ENCODE results near the gene SNX18.
"Not testable (repeated sequence)": the region's sequence is repeated elsewhere in the genome, so short reads cannot be mapped to it uniquely, and the experiment has no call there.

SNX18 gene

GRCh38 chr5:54517512-54518145 lies at the start of gene SNX18:
Gene SNX18 (plus strand): TSS chr5:54517759. CDS start chr5:54517953, 194 bp downstream.
- peak; percentile 21 for DNase-seq

DNA sequence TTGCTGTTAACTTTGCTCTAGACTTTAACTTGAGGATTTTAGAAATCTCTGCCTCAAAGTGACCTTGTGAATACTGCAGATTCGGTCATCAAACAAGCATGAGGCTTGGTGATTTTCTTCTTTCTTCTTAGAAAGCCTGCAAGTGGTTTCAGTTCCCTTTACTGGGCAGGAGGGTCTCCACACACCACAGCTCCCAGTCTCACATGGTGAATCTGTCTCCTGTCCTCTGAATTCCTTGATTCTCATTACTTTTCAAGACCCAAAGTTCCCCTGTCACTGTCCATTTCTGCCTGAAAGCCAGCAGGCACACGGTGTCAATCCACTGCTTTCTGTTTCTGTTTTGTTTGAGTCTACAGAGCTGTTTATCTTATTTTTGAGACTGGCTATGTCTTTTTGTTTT lies 47.9 kb upstream of the SNX18 start:
- DNase-seq = no peak

DNA sequence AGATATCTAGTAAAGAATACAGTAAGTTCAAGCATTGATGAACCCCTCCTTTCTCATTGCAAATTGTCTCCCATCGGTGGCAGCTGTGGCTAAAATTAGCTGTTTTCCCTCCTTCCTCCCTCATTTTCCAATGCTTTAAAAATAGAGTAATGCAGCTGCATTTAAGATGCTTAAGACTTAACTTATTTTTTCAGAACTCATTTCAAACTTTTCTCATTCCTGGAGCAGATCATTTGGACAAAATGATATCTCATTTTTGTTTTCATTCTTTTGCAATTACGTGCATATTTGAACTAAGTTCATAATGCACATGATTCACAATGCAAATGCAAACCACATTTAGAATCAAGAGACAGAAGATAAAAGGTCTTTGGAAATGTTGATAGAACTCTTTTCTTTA lies 47.4 kb upstream of the SNX18 start:
- no peak for DNase-seq

DNA sequence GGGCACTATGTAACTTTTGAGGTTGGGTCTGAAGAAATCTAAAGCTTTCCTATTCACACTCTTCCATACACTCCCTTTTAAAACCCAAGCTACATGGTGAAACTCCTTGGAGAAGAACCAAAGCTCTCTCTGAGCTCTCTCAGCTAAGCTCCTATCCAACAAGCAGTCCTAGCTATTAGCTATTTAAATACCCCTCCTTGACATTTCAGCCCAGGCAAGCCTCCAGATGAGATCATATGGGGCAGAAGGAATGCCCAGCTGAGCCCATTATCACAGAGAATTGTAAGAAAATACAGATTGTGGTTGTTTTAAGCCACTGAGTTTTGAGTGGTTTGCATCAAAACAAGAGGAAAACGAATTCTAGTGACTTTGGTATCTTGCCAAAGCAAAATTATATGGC lies 46.9 kb upstream of the SNX18 start:
- DNase-seq = no peak

- DNase-seq = no peak
These were observed 46.2 kb upstream of the SNX18 start for GRCh38 chr5:54471398-54471797.

DNA sequence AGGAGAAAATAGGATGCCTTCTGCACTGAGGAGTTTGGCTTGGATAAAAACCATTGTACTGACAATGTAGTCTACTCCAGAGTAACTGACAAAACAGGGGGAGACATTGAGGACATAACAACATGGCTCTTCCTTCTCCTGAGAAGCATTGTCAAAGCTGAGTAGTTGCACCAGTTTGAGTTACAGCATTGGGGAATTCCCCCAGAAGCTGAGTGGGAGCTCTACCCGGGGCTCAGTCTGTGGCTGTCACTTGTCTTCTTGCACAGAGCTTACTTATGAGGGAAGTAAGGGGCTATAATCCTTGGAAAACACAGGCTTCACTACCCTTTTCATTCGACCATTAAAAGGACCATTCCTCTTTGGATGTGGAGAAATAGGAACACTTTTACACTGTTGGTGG lies 40.9 kb upstream of the SNX18 start:
- no peak for DNase-seq

- DNase-seq = no peak
These were observed 39.5 kb upstream of the SNX18 start for GRCh38 chr5:54477941-54478478.

- no peak for DNase-seq
These were observed 37.3 kb upstream of the SNX18 start for GRCh38 chr5:54480296-54480695.

- no peak for DNase-seq
These were observed 33.2 kb upstream of the SNX18 start for GRCh38 chr5:54484219-54484894.

- not testable (repeated sequence) for DNase-seq
These were observed 31.9 kb upstream of the SNX18 start for GRCh38 chr5:54485659-54486058.

DNA sequence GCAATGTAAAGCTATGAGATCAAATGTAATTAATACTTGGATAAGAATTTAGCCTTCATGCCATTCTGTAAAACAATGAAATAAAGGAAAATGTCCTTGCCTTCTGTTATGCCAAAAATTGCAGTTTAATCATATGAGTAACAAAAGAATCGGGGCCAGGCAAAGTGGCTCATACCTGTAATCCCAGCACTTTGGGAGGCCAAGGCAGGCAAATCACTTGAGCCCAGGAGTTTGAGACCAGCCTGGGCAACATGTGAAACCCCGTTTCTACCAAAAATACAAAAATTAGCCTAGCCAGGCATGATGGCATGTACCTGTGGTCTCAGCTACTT lies 27.9 kb upstream of the SNX18 start:
- DNase-seq = not testable (repeated sequence)

- DNase-seq = no peak
These were observed 26.2 kb upstream of the SNX18 start for GRCh38 chr5:54491326-54491725.

DNA sequence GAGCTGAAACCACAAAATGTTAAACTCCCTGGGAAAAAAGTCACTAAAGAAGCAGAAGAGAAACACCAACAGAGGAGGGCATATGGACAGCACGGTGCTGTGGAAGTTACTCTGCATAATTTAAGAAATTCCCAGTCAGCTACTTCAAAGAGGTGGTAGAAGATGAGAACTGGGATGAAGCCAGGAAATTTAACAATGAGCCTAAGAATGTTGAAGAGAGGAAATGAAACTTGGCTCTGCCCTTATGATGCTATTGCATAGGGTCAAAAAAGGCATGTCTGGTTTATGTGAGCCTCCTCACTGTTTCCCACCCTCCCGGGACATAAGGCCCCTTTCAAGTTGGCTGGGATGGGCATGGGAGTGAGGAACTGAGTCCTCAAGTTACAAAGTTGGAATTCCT lies 25.4 kb upstream of the SNX18 start:
- no peak for DNase-seq

GRCh38 chr5:54495027-54495426 lies 22.5 kb upstream of the SNX18 start:
- DNase-seq = no peak

DNA sequence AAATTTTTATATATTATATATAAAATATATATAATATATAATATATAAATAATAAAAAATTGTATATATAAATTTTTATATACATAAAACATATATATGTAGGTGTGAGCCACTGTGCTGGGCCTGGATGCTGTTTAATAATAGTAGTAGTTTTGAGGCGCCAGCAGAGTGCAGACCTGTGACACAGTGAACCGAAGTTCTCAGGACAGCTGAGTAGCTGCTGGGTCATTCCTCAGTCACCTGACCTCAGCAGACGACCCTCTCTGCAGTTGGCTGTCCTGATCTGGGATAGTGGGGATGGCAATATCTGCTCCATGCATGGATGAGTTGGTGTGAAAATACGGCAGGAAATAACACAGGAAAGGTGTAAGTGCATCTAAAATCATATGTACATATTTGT lies 3.3 kb upstream of the SNX18 start:
- DNase-seq = no peak

DNA sequence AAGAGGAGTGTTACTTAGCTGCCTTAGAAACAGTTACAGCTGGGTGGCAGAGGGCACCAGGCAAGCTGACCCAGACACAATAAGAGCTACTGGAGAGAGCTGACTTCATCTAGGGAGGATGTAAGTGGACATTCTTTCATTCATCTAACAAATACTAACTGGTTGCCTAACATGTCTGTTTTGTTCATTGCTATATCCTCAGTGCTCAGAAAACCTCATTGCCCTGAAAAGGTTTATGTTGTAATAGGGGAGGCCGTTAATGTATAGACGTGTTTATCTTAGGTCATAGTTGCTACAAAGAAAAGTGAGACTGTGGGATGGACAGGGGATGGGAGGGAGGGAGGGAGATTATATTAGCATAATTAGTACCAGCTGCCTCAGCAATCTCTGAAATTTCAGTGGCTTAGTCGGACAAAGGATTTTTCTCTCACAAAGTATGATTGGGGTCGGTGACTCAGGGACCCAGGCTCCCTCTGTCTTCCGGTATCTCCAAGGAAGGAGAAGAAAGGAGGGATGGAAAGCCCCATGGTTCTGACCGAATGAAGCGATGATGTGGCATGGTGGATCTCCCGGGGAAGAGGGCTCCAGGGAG lies 2.6 kb upstream of the SNX18 start:
- DNase-seq = no peak

DNA sequence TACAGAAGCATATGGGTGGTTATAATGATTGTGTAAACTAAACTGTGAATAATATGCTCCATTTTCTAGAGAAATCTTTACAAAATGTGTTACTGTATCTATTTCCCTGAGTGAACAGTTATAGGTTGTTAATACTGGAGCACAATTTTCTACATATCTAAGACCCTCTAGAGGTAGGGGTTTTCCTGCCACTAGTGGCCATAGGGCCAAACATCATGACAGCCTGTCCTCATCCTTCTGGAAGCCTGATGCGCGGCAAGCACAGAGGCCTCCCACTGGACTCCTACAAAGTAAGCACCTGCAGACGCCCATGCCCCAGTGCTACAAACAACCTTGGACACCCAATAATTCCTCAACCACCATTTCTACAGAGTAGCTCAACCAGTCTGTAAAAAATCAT lies 1.9 kb upstream of the SNX18 start:
- no peak for DNase-seq

- no peak for DNase-seq
These were observed 1.4 kb upstream of the SNX18 start for GRCh38 chr5:54516051-54516655.

- no peak for DNase-seq
These were observed 416 bp upstream of the SNX18 start for GRCh38 chr5:54517174-54517511.

DNA sequence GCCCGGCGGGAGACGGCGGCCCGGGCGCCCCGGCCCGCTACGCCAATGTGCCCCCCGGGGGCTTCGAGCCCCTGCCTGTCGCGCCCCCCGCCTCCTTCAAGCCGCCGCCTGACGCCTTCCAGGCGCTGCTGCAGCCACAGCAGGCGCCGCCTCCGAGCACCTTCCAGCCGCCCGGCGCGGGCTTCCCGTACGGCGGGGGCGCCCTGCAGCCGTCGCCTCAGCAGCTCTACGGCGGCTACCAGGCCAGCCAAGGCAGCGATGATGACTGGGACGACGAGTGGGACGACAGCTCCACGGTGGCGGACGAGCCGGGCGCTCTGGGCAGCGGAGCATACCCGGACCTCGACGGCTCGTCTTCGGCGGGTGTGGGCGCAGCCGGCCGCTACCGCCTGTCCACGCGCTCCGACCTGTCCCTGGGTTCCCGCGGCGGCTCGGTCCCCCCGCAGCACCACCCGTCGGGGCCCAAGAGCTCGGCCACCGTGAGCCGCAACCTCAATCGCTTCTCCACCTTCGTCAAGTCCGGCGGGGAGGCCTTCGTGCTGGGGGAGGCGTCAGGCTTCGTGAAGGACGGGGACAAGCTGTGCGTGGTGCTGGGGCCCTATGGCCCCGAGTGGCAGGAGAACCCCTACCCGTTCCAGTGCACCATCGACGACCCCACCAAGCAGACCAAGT lies 723 bp downstream of the SNX18 start:
- DNase-seq = no peak

DNA sequence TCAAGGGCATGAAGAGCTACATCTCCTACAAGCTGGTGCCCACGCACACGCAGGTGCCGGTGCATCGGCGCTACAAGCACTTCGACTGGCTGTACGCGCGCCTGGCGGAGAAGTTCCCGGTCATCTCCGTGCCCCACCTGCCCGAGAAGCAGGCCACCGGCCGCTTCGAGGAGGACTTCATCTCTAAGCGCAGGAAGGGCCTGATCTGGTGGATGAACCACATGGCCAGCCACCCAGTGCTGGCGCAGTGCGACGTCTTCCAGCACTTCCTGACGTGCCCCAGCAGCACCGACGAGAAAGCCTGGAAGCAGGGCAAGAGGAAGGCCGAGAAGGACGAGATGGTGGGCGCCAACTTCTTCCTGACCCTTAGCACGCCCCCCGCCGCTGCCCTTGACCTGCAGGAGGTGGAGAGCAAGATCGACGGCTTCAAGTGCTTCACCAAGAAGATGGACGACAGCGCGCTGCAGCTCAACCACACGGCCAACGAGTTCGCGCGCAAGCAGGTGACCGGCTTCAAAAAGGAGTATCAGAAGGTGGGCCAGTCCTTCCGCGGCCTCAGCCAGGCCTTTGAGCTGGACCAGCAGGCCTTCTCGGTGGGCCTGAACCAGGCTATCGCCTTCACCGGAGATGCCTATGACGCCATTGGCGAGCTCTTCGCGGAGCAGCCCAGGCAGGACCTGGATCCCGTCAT lies 1.4 kb downstream of the SNX18 start:
- DNase-seq = no peak

DNA sequence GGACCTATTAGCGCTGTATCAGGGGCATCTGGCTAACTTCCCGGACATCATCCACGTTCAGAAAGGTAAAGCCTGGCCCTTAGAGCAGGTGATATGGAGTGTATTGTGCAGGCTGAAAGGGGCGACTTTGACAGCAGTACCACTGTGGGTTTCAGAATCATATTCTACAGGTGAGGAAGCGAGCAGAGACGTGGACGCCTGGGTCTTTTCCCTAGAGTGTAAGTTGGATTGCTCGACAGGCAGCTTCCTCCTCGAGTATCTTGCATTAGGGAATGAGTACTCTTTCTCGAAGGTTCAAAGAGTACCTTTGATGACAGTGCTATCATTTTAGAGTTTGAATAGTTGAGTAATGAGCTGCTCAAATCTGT lies 1.9 kb downstream of the SNX18 start:
- no peak for DNase-seq

GRCh38 chr5:54520438-54520846 lies 2.9 kb downstream of the SNX18 start:
- DNase-seq = no peak

All from NCI-H2081 treated with DMSO at 0.1 percent for 48 hours (cell line).